Right lobe of liver (tissue), 4 donors: ENCODE data around the gene FILIP1L.

Source experiments
- CTCF ChIP-seq, 4 donors: fragments of 200-600 bp in 3 of 4; fragments of 450-650 bp in 1 of 4; IDR thresholded peaks; one replicate each; pipeline versions ENCODE4 v1.5.1 to v1.8.0; 2016 to 2022; ENCODE audit warnings: antibody characterized with exemption in 4 of 4, mild to moderate bottlenecking in 2 of 4
- POLR2A ChIP-seq: fragments of 450-650 bp; IDR thresholded peaks from one replicate; pipeline ENCODE4 v1.6.1; 2017; ENCODE audit warnings: antibody characterized with exemption, mild to moderate bottlenecking
- donor health status: DM: no; HTN: no; CAD: no.
- donor health status: DM: no; HTN: no; CAD: no.
- donor health status: DM: no; HTN: yes; CAD: no.

DNA sequence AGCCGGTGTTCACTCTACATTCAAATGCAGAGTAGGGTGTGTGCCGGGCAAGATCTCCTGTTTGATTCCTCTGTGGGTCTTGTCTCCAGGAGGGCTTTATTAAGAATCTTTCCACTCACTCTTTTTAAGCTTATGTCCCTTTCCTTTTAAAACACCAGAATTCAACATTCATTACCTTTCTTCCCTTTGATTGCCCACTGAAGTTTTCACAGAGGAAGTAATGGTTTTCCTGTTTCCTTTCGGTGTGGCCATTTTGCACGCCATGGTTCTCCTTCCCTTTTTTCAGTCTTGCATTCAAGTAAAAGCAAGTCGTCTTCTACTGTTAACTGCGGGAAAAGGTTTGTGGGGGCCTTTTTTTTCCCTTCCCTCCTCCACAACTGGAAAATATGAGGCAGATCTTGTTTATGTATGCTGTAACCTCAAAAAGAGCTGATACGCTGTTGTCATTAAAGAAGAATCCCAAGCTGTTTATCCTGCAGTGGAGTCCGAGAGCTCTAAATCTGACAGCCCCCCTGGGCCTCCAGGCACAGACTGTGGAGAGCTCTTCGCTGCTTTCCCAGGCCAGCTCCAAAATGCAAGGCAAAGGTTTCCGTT lies 40.5 kb downstream of the FILIP1L start:
- TF ChIP-seq CTCF (IDR thresholded peaks at IDR 0.05) (no peak), POLR2A (no peak)
